Spleen (tissue), 11 donors: Measurements from ENCODE around the gene GPRC5D. TPM values are rescaled to one million over a fixed set of nuclear protein-coding genes. Genes with fewer than 3 reads are reported as not detected.
A peak's percentile ranks its signal among the peaks of the same experiment; 100 is the strongest.

Experiments used
- DNase-seq: peaks from one replicate; pipeline ENCODE4 v3.0.0-alpha.2; 2020
- H3K27ac ChIP-seq, 8 donors: fragments of 200-600 bp; sonication (generic) in 7 of 8; 1 replicate in 4 of 8; 2 replicates in 4 of 8; pipeline versions ENCODE4 v1.5.0 to v1.8.0; 2016 to 2021; ENCODE audit warnings: inconsistent platforms in 4 of 8, mild to moderate bottlenecking in 4 of 8, moderate library complexity in 1 of 8
- H3K27me3 ChIP-seq, 7 donors: fragments of 200-600 bp; sonication (generic) in 6 of 7; replicated peaks in 1 of 7; 1 replicate in 4 of 7; 2 replicates in 3 of 7; pipeline versions ENCODE4 v1.5.0 to v1.8.0; 2016 to 2021; ENCODE audit warnings: inconsistent platforms in 3 of 7, mild to moderate bottlenecking in 1 of 7
- H3K36me3 ChIP-seq, 6 donors: fragments of 200-600 bp; sonication (generic) in 5 of 6; 1 replicate in 4 of 6; 2 replicates in 2 of 6; pipeline versions ENCODE4 v1.5.0 to v1.8.0; 2016 to 2021; ENCODE audit warnings: inconsistent platforms in 2 of 6
- H3K4me1 ChIP-seq, 6 donors: fragments of 200-600 bp; sonication (generic) in 5 of 6; 1 replicate in 3 of 6; 2 replicates in 3 of 6; pipeline versions ENCODE4 v1.5.0 to v1.8.0; 2016 to 2021; ENCODE audit warnings: inconsistent platforms in 3 of 6
- H3K4me3 ChIP-seq, 8 donors: fragments of 200-600 bp; sonication (generic) in 7 of 8; 1 replicate in 4 of 8; 2 replicates in 4 of 8; pipeline versions ENCODE4 v1.5.0 to v1.8.0; 2016 to 2021; ENCODE audit warnings: inconsistent platforms in 4 of 8, mild to moderate bottlenecking in 4 of 8, moderate library complexity in 2 of 8
- H3K9me3 ChIP-seq, 8 donors: fragments of 200-600 bp; sonication (generic) in 7 of 8; 1 replicate in 4 of 8; 2 replicates in 4 of 8; pipeline versions ENCODE4 v1.5.0 to v1.8.0; 2016 to 2021; ENCODE audit warnings: inconsistent platforms in 4 of 8
- POLR2A ChIP-seq, 3 donors: fragments of 450-650 bp; IDR thresholded peaks; one replicate each; pipeline ENCODE4 v1.5.1; 2017; ENCODE audit warnings: antibody characterized with exemption in 3 of 3, mild to moderate bottlenecking in 1 of 3
- POLR2AphosphoS5 ChIP-seq, 3 donors: sonication (generic); formaldehyde crosslinking; IDR thresholded peaks; one replicate each; pipeline ENCODE4 v1.5.1; 2017; ENCODE audit warnings: antibody characterized with exemption in 3 of 3
- WGBS, 5 donors: extraction: QIAGEN DNeasy Blood & Tissue Kit in 3 of 5; methylation state at CpG; one replicate each; pipeline versions ENCODE4 v1.1.5 to v1.1.7; 2013 to 2018; 5-methylcytosine and 5-hydroxymethylcytosine counted together
- intact Hi-C: fragments of 100-400 bp; cut with DNase I; formaldehyde crosslinking; loops from one replicate; pipeline ENCODE4 v1.15.0; 2023; ENCODE audit warnings: low total_unique reads
- polyA plus RNA-seq, 3 donors: library from polyadenylated mRNA; stranded (reverse); fragments of 200-250 nt; gene quantifications; one replicate each; pipeline ENCODE4 v1.2.1, GENCODE V29; 2013
- total RNA-seq, 7 donors: library from RNA; depleted of rRNA in 3 of 7; stranded (reverse); fragments of >200 nt in 3 of 7; fragmentation: NEBNext Ultra II Directional in 4 of 7; extraction: Animal tissue kit (Norgen Biotek cat#: 25700) in 4 of 7; gene quantifications; one replicate each; pipeline versions ENCODE4 v1.1.0 to v1.2.1, GENCODE V29; 2016 to 2021
- TF ChIP-seq, protein P1 (sequence below), 11 experiments: fragments of 200-600 bp in 7 of 11; fragments of 450-650 bp in 4 of 11; sonication (generic) in 4 of 11; IDR thresholded peaks in 8 of 11; conservative IDR thresholded peaks in 3 of 11; 1 replicate in 7 of 11; 2 replicates in 4 of 11; pipeline versions ENCODE4 v1.4.0 to v1.8.0; 2016 to 2021; ENCODE audit warnings: antibody characterized with exemption in 11 of 11, inconsistent platforms in 4 of 11, mild to moderate bottlenecking in 1 of 11
- donor health status: healthy with polysubstance abuse.
- donor health status: DM: no; HTN: no; CAD: no; lungs with moderate emphysema.
- donor health status: DM: no; HTN: no; CAD: no.
- donor health status: Bipolar disorder and iron deficiency.
- donor health status: healthy.
- donor health status: DM: no; HTN: no; CAD: no.
- donor health status: DM: yes; HTN: yes; CAD: no.

The GPRC5D gene
- total and polyA plus RNA-seq, 10 donors = 0.23 to 1.4 (median 0.41) TPM; not detected in 5

DNA sequence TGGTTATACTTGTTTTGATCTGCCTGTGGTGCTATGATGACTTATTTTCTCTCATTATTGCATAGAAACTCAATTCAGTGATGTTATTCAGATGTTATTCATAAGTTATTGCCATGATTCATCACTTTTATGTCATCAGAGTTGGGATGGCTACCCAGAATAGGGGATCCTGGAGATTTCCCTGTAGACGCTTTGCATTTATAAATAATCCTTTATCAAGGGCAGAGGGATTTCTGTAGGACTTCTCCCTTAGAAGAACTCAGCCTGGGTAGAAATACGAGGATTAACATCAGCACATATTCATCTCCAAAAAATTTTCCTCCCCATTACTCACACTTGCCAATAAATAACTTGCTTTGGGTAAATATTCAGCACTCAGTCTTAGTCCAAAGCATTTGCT, 55.7 kb downstream of the GPRC5D start:
- Histone ChIP-seq H3K9me3 (no peaks in the 10 kb centered on the region), H3K27ac (no peak overlapping the region), H3K4me3 (no peak overlapping the region), H3K27me3 (peaks cover 0 to 47% (median 10%) of the 10 kb centered on the region in 7 donors), H3K36me3 (no peaks in the 10 kb centered on the region), H3K4me1 (peaks cover 0 to 10% (median 6%) of the 10 kb centered on the region in 6 donors)
- WGBS, 5 donors = 78 to 94% (median 84%) methylated on average over 2 of the region's 2 CpGs
- DNase-seq = no peak
- TF ChIP-seq POLR2A (IDR thresholded peaks at IDR 0.05) = no peak
- intact Hi-C loops = no loop called here

DNA sequence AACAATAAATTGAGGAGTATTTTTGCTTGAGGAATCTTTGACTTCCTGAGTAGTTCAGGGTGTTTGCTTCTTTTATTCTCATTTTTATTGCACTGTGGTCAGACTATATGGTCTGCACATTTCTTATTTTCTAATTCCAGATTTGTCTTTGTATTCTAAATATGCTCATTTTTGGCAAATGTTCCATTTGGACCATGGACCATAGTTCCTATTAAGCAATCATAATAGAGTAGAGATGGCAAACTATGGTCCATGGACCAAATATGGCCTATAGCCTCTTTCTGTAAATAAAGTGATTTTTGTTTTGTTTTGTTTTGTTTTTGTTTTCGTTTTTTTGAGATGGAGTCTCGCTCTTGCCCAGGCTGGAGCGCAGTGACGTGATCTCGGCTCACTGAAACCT, 58.5 kb downstream of the GPRC5D start:
- Histone ChIP-seq H3K4me3 (no peak overlapping the region), H3K9me3 (no peaks in the 10 kb centered on the region), H3K4me1 (peaks cover 4 to 20% (median 14%) of the 10 kb centered on the region in 6 donors), H3K36me3 (no peaks in the 10 kb centered on the region), H3K27me3 (peaks cover 0 to 73% (median 13%) of the 10 kb centered on the region in 7 donors), H3K27ac (no peak overlapping the region)
- intact Hi-C loops = no loop called here
- TF ChIP-seq POLR2A (IDR thresholded peaks at IDR 0.05) = no peak
- TF ChIP-seq POLR2AphosphoS5 (IDR thresholded peaks at IDR 0.05) = no peak
- TF ChIP-seq, protein P1, sequence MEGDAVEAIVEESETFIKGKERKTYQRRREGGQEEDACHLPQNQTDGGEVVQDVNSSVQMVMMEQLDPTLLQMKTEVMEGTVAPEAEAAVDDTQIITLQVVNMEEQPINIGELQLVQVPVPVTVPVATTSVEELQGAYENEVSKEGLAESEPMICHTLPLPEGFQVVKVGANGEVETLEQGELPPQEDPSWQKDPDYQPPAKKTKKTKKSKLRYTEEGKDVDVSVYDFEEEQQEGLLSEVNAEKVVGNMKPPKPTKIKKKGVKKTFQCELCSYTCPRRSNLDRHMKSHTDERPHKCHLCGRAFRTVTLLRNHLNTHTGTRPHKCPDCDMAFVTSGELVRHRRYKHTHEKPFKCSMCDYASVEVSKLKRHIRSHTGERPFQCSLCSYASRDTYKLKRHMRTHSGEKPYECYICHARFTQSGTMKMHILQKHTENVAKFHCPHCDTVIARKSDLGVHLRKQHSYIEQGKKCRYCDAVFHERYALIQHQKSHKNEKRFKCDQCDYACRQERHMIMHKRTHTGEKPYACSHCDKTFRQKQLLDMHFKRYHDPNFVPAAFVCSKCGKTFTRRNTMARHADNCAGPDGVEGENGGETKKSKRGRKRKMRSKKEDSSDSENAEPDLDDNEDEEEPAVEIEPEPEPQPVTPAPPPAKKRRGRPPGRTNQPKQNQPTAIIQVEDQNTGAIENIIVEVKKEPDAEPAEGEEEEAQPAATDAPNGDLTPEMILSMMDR (IDR thresholded peaks at IDR 0.05 in 8 of 11, conservative IDR thresholded peaks at IDR 0.05 in 3 of 11) = no peak
- 92 to 97% (median 93%) methylated on average over 5 of the region's 5 CpGs for WGBS, 5 donors
- no peak for DNase-seq

DNA sequence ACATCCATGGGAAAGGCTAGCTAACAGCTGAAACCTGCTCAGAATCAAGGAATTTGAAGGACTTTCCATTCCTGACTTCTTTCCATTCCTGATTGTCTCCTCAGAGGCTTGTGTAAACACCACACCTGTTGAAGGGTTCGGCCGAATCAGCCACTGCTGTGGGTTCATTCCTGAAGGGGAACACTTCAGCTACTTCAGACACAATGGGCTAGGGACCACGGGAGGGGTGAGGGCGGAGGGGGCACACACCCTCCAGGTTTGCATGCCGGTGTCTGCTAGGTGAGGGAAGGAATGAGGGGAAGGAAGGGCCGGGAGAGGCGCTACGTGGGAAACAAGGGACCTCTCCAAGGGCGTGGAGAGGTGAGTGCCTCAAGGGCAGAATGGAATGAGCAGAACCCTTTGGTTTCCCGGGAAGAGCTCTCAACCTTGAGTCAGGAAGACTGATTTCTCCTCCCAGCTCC, 59.3 kb downstream of the GPRC5D start:
- Histone ChIP-seq H3K27me3 (peaks cover 0 to 67% (median 13%) of the 10 kb centered on the region in 7 donors), H3K27ac (no peak overlapping the region), H3K36me3 (no peaks in the 10 kb centered on the region), H3K4me1 (peaks cover 4 to 20% (median 14%) of the 10 kb centered on the region in 6 donors), H3K4me3 (no peak overlapping the region), H3K9me3 (no peaks in the 10 kb centered on the region)
- DNase-seq = no peak
- intact Hi-C loops = no loop called here
- TF ChIP-seq, protein P1 (IDR thresholded peaks at IDR 0.05 in 8 of 11, conservative IDR thresholded peaks at IDR 0.05 in 3 of 11) = no peak
- TF ChIP-seq POLR2AphosphoS5 (IDR thresholded peaks at IDR 0.05) = no peak
- no peak for TF ChIP-seq POLR2A (IDR thresholded peaks at IDR 0.05)
- WGBS, 5 donors = 67 to 73% (median 71%) methylated on average over 10 of the region's 10 CpGs

DNA sequence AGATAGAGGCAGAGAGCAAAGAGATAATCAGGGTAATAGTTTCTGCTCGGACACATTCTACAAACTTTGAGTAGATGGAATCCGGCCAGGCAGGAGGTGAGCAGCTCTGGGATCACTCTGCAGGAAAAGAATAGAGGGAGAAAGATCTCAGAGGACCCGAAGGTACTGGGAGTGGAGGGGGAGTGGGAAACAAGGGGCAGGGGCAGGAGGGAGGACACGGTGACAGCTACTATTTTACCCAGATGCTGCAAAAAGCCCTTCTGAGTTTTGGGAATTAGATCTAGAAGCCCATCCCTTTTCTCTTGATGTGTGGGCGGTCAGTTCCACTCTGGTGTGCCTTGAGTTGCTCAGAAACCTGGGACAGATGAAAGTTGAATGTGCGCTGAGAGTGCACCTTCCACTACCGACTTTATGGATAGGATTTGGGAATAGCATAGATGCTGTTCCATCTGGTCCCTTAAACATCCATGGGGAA, 60.1 kb downstream of the GPRC5D start:
- no peak for DNase-seq
- TF ChIP-seq POLR2AphosphoS5 (IDR thresholded peaks at IDR 0.05) (no peak), POLR2A (IDR thresholded peaks at IDR 0.05) (no peak)
- TF ChIP-seq, protein P1 (IDR thresholded peaks at IDR 0.05 in 8 of 11, conservative IDR thresholded peaks at IDR 0.05 in 3 of 11) = no peak
- Histone ChIP-seq H3K27ac (no peak overlapping the region), H3K27me3 (peaks cover 0 to 61% (median 13%) of the 10 kb centered on the region in 7 donors), H3K9me3 (no peaks in the 10 kb centered on the region), H3K4me3 (peak overlapping the region in 4 of 8 donors; percentile 36 to 69 (median 46)), H3K36me3 (no peaks in the 10 kb centered on the region), H3K4me1 (peaks cover 4 to 20% (median 14%) of the 10 kb centered on the region in 6 donors)
- 50 to 59% (median 52%) methylated on average over 7 of the region's 7 CpGs for WGBS, 5 donors
- intact Hi-C loops = no loop called here
